NCI-H82 (cell line): Measurements from ENCODE around the gene PDK4.
"Not testable (repeated sequence)": the region's sequence is repeated elsewhere in the genome, so short reads cannot be mapped to it uniquely, and the experiment has no call there.

Experiments
- DNase-seq: peaks from one replicate; lab custom pipeline; 2025; lab: John Stamatoyannopoulos, UW

PDK4 gene

DNA sequence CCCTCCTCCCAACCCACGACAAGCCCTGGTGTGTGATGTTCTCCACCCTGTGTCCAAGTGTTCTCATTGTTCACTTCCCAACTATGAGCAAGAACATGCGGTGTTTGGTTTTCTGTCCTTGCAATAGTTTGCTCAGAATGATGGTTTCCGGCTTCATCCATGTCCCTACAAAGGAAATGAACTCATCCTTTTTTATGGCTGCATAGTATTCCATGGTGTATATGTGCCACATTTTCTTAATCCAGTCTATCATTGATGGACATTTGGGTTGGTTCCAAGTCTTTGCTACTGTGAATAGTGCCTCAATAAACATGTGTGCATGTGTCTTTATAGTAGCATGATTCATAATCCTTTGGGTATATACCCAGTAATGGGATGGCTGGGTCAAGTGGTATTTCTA lies 8.5 kb upstream of the PDK4 start:
- DNase-seq = not testable (repeated sequence)

DNA sequence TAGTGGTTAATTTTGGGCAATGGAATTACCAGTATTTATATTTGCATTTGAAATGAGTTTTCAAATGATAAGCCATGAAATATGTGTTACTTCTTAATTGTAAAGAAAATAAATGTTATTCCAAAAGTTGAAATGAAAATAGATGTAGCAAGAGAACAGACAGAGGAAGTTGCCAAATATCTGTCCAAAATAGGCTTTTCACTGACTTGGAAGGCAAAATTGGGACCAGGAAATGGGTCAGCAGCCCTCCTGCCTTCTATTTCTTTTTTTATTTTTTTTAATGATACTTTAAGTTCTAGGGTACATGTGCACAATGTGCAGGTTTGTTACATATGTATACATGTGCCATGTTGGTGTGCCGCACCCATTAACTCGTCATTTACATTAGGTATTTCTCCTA lies 8.1 kb upstream of the PDK4 start:
- DNase-seq = not testable (repeated sequence)

DNA sequence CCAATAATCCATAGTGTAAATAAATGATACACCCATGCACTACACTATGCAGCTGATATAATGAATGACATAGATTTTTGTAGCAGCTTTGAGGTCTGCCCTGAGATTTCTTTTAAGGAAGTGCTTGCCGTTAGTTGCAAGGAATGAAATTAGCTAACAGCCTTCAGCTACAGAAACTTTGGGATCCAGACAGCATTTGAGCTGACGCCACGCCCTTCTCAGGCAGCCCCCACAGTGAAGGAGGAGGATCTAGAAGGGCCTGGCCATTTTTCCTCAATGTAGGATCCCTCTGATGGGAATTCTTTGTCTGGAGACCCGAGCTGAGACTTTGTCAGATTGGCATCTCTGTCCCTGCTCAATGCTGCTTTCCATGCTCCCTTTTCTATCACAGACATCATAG lies 6.1 kb upstream of the PDK4 start:
- DNase-seq = peak; percentile 77

DNA sequence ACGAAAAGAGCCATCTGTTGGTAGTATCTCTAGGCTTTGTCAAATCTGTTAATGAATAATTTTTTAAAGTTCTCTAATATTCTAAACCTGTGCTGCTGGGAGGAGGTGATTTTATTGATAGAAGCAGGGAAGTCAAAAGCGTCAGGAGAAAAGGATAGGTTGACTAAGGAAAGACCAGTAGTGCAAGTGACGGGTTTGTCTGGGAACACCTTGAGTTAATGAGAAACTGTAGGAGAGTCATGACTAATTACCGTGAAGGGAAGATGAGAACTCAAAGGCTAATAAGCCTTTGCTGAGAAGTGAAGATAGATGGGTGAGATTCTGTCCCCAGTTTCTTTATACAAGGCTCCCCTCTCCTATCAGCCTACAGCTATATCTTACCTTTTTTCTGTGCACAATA lies 5.0 kb upstream of the PDK4 start:
- peak; percentile 39 for DNase-seq

DNA sequence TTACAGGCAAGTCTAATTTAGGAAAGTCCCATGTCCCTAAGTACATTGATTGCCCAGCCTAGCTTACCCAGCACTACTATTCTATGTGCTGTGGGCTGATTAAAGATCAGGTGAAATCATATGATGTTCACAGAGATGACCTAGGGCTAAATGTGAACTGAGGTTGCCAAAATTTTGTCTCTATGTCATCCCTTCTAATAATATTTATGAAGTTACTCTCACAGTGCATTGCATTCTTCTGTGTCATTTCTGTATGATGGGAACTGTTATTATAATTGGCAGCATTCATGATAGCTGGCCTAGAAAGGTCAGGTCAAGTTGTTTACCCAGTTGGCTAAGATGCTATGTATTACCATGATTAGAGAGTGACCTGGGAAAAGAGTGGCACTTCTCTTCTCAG lies 2.8 kb upstream of the PDK4 start:
- DNase-seq = no peak

DNA sequence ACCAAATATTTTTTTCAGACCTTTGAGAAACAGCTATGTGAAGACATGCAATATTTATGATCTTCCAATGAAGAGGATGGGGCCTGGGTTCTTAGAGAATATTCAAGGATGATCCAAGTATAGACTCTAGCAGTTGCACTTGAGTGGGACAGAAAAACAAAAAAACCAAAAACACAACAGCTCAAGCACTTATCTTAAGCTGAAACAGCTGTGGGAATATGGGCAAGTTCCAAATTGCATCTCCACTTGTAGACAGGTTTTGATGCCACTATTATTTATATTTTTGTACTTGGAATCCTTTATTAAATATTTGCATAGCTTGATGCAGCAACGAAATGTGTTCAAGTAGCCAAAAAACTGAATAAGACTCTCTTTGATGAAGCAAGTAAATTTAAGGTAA lies 2.2 kb upstream of the PDK4 start:
- DNase-seq = no peak

DNA sequence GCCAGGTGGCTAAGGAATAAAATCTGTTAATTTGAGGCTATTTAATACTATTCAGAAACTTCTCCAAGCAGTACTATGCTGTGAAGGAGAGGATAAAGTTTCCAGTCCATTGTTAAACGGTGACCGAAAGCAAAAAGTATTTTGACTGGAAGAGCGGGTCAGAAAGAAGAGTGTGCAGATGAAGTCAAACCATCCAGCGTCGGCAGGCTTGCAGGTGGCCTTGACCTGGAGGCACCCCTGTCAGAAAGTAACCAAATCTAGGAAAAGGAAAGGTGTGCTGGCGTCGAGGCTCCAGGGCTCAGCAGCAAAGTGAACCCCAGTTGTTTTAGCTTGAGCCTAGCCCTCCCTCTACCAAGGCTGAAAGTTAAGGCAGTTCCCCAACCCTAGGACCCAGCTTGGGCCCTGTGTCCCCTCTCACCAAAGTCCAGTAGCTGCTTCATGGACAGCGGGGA lies 544 bp downstream of the PDK4 start:
- no peak for DNase-seq

DNA sequence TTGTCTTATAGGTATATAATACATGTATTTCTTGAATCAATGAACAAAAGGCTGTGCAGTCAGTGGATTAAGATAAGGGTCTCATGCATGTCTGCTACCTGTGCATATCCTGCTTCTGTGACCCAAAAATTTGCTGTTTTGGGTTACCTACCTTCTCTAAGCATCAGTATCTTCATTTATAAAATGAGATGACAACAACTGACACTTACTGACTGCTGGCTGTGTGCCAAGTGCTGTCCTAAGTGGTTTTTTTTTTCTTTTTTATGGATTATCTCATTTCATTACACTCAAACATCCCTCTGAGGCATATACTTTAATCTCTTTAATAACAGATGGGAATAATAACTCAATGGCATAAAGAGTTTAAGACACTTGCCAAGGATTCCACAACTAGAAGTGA lies 2.1 kb downstream of the PDK4 start:
- DNase-seq = peak; percentile 73

DNA sequence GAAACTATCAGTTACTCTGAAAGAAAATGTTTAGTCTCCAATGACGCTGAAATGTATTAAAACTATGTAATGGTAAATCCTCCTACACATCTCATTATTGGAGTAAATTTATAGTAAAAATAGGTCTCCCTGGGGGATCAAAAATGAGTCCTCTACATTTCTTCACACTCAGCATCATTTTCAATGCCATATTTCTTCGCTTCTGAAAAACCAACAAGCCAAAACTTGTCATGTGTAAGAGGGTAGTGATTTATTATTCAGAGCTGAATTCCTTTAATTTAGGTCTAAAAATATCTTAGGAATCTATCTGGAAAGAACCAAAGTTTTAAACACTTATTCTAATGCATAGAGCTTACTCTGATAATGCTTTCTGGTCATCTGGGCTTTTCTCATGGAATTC lies 3.0 kb downstream of the PDK4 start:
- no peak for DNase-seq

DNA sequence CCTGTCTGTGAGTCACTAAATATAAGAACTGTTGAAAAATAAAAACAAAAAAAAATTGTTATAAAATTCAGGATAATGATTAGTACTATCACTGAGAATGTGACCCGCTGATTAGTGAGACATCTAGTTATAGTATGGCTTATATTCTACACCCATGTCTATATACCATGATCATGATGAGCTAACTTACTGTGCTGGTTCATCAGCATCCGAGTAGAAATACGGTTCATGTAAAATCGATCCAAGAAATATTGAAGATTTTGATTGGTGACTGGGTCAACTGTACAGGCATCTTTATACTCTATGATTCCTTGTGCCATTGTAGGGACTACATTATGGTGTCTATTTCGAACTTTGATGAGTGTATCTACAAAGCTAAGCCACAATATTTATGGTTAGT lies 3.7 kb downstream of the PDK4 start:
- DNase-seq = no peak

DNA sequence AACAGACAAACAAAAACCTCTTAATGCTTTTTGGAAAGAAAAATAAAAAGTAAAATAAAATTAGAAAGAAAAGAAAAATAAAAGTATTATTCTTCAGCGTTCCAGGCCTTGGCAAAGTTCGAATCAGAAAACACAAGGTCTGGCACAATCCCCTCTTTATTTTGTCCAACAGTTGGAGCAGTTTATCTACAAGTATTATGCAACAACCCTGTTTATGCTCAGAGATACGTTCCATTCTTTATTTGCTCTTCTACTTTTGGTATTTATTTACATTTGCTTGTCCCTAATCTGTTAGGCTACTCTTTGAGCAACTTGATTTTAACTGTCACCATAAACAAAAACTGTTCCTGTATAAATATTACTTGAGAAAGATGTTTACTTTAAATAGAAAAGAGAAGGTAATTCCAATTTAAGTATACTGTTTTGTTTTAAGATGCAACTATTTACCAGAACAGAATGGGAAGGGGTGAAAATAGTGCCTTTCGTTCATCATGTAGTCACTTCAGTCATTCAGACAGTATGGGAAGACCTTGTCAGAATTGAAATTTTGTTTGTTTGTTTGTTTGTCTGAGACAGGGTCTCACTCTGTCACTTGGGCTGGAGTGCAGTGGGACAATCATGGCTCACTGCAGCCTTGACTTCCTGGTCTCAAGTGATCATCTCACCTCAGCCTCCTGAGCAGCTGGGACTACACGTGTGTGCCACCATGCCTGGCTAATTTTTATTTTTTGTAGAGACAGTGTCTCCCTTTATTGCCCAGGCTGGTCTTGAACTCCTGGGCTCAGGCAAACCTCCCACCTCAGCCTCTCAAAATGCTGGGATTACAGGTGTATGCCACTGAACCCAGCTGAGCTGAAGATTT lies 5.7 kb downstream of the PDK4 start:
- no peak for DNase-seq

DNA sequence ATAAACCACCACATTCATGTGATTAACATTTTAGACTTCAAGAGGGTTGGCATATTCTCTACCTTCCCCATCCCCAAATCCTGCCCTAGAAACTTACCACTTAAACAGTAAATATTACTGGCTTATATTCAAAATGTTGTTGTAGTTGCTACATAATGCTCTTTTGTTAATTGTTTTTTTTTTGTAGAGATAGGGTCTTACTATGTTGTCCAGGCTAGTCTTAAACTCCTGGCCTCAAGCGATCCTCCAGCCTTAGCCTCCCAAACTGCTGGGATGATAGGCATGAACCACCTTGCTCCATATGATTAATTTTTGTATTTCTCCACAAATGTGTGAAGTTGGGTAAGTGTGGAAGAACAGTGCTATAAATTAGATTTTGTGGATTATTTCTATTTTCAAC lies 6.5 kb downstream of the PDK4 start:
- DNase-seq = no peak

DNA sequence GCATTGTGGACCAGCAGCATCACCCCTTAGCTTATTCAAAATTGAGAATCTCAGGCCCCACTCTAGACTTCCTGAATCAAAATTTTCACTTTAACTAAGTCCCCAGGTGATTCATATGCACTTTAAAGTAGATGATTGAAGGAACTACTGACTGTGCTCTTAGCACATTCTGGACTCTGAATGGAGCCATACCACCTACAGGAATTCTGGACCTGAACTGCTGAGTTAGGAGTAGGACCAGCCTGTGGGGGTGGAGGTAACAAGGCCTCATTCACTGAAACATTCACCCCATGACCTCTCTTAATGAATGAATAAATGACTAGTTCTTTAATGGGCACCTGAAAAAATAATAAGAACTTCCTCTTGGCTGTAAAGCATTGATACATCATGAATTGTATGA lies 7.3 kb downstream of the PDK4 start:
- DNase-seq = no peak

DNA sequence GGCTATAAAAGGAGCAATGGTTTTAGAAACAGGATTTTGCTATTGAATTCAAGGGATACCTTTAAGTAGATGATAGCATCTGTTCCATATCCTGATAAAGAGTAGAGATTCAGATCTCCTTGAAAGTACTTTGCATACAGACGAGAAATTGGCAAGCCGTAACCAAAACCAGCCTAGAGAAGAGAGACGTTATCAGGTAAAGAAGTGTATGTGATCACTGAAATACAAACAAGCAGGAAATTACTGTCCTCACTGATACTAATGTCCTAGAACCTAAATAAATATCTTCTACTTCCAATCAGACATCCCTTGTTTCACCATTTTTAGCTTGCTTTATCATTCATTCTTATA lies 9.4 kb downstream of the PDK4 start:
- DNase-seq = peak; percentile 20

DNA sequence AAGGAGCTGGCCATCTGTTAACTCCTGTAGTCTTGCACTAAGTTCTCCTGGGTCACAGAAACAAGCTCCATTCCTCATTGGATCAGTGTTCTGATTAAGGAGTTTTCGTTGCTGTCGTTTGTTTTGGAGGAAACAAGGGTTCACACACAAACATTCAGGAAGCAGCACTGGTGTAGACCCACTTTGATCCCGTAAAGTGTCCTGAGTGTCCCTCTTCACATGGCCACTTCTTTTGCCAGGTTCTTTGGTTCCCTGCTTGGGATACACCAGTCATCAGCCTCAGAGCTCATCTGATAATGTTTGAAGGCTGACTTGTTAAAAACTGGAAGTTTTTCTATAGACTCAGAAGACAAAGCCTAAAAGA lies 10.9 kb downstream of the PDK4 start:
- no peak for DNase-seq

DNA sequence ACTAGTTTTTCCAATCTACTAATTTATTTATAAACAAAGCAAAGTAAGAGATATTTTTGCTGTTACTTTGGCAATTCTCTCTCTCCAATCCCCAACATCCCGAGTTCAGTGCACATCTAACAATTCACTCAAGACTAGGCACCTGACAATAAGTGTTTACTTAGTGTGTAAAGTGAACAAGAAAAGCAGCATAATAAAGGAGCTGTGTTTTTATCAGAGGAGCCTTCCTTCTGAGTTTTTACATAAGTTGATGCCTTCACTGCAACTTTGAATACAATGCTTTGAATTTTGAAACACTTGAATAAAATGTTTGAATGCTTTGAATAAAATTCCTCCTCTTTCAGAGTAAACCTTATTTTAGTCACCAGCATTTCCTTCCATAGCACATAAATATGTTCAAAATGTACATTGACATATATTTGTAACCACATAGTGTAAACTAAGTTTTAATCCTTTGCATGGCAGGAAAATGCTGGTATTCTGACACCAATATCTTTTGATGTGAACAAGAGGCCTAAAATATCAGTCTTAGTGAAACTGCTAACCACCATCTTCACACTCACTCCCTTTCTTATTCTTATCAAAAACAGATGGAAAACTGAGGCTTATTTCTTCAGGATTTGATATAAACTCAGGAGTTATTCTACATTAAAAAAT lies 11.4 kb downstream of the PDK4 start:
- no peak for DNase-seq

DNA sequence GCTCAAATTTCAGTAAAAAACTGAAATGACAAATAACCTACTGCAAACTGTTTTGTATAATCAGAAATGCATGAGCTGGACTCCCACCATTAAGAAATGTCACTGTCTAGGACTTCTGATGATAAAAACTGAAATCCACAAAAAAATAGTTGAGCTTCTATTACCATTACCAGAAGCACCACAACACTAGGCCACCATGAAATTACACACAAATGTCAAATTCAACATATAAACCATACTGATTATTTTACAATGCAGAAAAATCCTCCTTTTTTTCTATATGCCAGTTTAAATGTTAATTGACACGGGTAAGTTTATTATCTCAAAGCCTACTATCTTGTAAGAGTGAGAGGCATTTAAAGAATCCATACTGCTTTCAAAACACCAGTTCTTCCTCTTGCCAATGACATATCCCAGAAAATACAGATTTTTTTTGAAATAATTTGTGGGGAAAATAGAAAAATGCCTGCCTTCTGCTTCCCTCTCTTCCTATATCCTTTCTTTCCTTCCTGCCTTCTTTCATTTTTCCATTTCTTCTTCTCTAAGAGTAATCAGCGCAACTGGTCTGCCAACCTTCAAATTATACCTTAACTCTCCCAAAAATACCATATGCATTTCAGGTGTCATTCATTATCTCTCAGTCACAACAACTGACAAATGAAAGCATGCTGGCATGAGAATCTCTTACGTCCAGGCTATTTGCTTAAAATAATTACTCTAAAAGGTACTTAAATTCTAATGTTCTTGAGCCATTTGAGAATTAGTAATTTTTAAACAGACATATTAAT lies 12.3 kb downstream of the PDK4 start:
- no peak for DNase-seq

DNA sequence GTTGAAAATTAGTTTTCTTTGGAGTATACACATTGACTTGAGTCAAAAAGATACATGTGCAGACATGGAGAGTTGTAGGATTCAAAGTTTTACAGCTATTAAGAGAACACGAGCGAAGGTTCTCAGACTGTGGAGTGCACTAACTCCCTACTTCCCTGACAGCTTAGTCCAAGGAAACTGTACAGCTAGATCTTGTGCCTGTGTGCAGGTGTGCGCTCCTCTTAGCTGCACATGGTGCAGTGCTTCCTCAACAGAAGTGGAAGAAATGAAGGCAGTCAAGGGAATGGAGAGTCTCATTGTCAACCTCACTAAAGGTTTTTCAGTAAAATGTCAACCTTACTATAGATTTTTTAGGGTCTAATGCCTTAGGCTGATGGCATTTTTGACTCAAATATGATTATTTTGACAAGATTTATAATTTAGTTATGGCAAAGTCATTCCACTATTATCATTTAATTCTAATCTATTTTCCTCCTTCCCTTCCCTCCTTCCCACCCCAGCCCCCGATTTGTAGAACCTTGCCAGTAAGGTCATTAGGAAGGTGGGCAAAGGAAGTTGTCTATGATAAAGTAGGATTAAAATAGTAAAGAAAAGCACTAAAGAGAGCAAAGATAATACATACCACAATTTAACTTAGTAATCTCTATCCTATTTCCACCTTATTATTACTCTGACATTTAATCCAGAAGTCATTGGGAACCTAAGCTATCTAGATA lies 13.6 kb downstream of the PDK4 start:
- no peak for DNase-seq

DNA sequence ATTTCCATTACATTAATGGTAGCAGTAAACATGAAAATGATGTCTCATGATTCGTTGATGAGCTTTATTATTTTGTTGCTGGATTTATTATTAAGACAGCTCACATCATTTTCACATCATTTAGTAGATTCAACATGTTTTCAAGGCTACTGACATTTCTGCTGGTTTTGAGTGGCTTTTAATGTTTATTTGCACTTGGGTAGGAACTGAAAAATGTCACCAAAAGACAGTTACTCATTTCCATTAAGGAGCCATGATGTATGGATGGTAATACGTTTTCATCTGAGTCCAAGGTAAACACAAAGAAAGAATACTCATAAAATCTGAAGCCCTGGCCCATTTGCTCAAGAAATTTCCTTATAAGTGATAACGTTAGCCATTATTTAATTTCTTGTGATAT lies 14.8 kb downstream of the PDK4 start:
- no peak for DNase-seq

DNA sequence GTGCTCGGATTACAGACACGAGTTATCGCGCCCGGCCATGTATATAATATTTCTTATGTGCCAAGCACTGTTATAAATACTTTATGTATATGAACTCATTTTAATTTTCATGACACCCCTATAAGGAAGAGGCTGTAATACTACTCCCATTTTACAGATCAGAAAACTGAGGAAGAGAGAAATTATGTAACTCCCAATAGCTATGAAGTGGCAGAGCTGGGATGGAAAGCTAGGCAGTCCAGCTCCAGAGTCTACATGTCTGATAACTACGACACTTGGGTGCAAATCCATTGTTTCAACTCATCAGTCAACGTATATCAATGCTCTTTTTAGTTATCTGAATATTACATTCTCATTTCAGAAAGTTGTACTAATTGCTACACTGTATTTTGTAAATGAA lies 17.0 kb downstream of the PDK4 start:
- DNase-seq = no peak

DNA sequence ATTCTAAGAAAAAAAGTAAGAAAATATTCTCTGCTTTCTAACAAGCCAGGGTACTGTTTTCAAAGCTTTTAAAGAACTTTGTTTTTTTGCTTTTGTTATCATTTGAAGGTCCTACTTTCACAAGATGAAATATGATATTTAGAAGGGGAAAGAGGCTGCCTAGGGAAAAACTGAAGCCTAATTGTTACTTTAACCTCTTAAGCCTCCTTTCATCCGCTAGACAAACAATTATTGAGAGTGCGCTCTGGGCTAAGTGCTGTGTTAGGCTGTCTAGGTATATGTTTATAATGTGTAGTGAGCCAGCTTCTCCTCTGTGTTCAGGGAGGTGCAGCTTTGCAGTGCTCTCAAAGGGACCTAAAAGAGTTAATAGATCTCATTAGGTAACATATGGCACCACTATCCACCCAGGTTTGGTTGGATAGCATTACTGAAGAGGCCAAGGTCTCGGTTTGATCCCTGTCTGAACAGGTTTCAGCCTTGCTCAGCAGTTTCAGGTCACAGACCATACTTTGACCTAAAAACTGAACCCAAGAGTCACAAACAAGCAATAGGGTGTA lies 17.9 kb downstream of the PDK4 start:
- DNase-seq = peak; percentile 99

DNA sequence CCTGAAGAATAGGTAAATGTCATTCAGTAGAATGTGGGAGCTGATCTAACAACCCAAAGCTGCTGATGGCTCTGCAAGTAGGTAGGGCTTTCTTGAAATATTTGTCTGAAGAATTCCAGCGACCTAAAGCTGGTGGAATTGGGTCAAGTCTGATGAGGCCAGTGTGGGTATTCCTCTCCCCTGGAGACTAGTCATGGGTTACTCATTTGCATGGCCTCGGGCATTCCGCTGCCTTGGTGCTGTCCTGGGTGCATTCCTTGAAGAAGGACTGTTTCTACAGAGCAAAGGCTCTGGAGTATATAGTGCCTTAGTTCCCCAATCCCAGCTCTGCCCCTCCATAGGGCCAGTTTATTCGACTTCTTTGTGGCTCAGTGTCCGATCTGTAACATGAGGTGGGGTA lies 19.2 kb downstream of the PDK4 start:
- DNase-seq = no peak
